WI38 (cell line): ENCODE results near the gene ANKIB1.

Source experiments
- H3K4me3 ChIP-seq: 2 replicates; pipeline ENCODE4 v1.5.1; 2011; ENCODE audit warnings: low read depth, mild to moderate bottlenecking, control low read depth, low read length
- TF ChIP-seq, protein P1 (sequence below): IDR thresholded peaks from 2 replicates; pipeline ENCODE4 v1.5.1; 2012; ENCODE audit warnings: low read depth, mild to moderate bottlenecking, control low read depth, low read length

The ANKIB1 gene

DNA sequence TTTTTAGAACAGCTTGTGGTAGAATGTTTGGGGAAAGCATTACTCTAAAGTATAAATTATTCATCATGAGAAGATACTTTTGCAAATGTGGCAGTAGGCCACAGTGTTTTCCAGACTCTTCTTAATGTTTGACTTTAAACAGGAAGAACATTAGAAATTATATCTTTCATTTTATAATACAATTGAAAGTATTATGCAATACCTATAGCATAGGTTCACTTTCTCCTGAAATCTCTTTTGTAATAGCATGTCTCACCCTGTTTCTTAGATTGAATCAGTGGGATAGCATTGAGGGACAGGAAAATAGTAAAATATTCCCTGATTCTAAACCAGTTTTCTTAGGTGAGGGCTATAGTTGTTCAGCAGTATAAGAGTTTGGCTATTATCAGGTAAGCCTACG, 23.1 kb downstream of the ANKIB1 start:
- TF ChIP-seq, protein P1, sequence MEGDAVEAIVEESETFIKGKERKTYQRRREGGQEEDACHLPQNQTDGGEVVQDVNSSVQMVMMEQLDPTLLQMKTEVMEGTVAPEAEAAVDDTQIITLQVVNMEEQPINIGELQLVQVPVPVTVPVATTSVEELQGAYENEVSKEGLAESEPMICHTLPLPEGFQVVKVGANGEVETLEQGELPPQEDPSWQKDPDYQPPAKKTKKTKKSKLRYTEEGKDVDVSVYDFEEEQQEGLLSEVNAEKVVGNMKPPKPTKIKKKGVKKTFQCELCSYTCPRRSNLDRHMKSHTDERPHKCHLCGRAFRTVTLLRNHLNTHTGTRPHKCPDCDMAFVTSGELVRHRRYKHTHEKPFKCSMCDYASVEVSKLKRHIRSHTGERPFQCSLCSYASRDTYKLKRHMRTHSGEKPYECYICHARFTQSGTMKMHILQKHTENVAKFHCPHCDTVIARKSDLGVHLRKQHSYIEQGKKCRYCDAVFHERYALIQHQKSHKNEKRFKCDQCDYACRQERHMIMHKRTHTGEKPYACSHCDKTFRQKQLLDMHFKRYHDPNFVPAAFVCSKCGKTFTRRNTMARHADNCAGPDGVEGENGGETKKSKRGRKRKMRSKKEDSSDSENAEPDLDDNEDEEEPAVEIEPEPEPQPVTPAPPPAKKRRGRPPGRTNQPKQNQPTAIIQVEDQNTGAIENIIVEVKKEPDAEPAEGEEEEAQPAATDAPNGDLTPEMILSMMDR: no peak
- H3K4me3 ChIP-seq: no peak overlapping the region

DNA sequence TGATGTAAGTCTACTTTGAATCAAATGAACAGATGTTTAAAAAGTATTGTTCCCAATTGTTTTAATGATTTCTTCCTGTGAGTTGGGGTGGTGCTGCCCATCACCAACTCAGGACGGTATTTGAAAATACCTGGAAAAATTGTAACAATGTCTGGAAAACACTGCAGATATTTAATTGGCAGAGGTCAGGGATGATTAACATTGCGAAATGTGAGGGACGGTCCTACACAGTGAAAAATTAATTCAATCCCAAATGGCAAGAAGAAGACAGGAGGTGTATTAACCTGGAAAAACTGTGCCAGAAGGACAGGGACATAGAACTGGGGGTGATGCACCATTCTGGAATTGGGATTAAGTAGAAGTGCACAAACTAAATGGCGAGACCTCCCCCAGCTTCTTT, 29.6 kb downstream of the ANKIB1 start:
- no peak overlapping the region for H3K4me3 ChIP-seq
- TF ChIP-seq, protein P1: no peak

DNA sequence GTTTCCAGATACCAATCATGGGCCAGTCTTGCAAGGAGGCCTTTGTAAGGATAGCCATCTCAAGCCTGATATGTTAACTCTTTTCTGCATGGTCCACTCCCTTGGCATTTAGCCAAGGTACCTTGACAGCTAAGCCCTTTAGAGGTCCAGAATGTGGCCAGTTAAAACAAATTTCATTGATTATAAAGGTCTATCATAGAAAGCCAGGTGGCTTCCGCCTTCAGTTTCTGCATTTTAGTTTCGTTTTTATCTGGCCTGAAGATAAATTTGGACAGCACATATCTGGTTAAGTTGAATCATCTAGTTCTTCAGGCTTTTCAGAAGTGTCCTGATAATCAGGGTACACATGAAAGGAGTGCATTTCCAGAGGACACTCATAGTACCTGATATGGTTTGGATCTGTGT, 30.7 kb downstream of the ANKIB1 start:
- TF ChIP-seq, protein P1: no peak
- no peak overlapping the region for H3K4me3 ChIP-seq

DNA sequence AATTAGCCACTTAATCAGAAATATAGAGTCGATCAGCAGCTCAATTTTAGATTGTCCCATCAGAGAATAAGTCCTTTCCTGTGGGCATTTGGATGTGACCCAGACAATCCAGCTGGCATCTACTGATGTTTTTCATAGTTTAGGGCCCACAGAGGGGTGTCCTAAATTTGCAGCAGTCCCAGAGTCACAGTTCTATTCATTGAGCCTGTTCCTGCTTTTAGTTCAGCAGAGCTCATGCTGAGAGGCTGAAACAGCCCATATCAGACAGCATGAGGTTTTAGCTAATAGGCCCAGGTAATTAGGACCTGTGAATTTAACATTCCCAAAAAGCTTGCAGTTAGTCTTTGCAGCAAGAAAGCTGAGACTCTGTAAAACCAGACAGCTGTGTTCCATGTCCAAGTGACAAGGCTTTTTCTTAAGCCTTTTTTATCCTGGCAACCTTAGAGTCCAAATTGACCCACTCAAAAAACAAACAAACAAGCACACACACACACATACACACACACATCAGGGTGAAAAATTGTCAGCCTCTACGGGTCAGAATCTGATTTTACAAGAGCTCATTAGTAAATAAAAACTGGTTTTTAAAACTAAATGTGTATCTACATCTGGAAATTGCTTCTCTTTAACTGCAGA, 33.7 kb downstream of the ANKIB1 start:
- H3K4me3 ChIP-seq: no peak overlapping the region
- TF ChIP-seq, protein P1: no peak

DNA sequence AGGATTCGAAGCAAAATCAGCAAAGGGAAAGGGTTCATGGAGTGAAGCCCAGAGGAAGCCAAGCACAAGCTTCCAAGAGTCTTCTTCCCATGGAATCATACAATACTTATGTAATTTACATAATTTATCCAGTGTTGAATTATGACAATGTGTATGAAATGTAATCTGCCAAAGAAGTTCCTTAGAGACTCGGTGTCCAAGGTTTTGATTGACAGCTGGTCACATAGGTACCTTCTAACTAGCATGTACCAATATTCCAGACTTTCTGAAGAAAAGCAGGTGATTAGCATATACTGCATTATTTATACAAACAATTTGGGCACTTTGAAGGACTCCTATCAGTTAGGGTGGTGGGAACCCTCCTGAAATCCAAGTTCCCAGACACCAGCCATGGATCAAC, 35.3 kb downstream of the ANKIB1 start:
- TF ChIP-seq, protein P1: no peak
- H3K4me3 ChIP-seq: no peak overlapping the region

DNA sequence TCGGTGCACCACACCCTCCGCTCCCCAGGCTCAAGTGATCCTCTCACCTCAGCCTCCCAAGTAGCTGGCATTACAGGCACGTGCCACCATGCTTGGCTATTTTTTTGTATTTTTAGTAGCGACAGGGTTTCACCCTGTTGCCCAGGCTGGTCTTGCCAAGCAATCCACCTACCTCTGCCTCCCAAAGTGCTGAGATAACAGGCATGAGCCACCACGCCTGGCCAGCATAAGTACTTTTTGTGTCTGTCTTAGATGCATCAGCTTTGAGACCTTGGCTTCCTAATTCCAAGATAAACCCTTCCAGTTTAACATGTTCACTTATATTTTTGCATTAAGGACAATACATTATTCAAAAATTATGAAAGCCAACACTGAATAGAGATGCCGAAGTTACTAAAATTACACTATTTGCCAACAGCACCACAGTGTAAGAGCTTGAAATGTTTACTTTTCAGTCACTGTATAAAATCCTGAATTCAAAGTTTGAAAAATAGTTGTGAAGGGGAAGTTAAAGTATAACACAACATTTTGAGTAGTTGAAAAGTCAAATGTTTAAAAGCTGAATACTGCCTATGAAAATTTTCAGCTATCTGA, 36.5 kb downstream of the ANKIB1 start:
- no peak overlapping the region for H3K4me3 ChIP-seq
- TF ChIP-seq, protein P1: no peak

DNA sequence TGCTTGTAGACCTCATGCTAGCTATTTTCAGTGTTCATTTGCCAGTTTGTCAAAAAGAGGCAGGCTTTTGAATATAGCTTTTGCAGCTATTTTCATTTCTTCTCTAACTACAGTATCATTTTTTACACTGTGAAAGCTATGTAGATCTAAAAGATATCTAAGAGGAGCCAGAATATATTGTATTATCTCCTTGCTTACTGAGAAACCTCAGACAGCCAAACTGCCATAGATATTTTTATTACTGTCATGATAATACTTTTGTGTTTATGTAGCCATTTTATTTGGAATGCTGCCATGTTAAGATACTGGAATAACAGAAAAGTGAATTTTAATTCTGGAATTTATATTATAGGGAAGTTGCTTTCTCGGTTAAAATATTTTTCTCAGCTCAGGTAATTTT, 37.2 kb downstream of the ANKIB1 start:
- no peak overlapping the region for H3K4me3 ChIP-seq
- TF ChIP-seq, protein P1: no peak
